Epidermal melanocyte (primary cell): ENCODE measurements around the gene KLHL26.
A peak's percentile ranks its signal among the peaks of the same experiment; 100 is the strongest.

Experiments
- DNase-seq: peaks from one replicate; pipeline ENCODE4 v3.0.0; 2011; ENCODE audit warnings: low spot score; ENCODE audit not compliant: insufficient read length

The KLHL26 gene

GRCh38 chr19:18647807-18648206 is 11.0 kb downstream of the KLHL26 start:
- DNase-seq: no peak

DNA sequence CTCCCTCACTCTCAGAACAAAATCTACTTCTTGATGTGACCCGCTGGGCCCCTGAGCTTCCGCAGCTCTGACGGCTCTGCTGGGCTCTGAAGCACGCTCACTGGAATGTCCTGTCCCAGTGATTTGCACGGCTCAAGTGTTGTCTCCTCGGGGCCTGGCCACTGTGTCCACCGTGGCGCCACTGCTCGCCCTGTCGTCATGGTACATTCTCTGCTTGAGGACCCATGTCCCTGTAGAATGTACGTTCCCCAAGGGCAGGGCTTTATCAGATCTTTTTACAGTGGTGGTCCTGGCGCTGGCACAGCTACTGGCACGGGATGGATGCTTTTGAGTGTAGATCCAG is 12.1 kb downstream of the KLHL26 start:
- DNase-seq: no peak

DNA sequence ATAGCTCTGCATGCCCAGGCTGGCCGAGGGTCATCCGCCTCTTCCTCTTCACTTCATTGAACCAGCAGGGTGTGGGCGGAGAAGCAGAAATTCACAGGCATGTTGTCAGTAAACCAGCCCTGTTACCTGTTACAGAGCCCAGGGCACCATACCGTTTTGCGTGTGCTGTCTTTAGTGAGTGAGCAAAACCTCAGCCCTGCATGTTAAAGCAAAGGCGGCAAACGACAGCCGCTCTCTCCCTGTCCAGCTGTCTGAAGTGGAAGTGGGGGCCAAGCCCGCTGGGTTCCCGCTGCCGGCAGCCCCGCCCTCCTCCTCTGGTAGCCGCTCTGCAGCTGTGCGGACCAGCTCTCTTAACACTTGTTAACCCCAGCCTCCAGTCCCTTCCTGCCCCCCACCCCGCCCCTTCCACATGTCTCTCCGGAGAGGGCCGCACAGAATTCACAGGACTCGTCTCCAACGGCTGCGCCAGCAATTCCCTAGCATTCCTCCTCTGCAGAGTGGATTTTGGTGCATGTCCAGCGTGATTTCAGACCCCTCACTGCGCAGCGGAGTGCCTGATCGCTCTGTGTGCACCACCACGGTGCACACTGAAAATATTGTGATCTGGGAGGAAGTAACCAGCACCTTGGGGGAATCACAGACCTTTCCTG is 12.7 kb downstream of the KLHL26 start:
- DNase-seq: no peak

DNA sequence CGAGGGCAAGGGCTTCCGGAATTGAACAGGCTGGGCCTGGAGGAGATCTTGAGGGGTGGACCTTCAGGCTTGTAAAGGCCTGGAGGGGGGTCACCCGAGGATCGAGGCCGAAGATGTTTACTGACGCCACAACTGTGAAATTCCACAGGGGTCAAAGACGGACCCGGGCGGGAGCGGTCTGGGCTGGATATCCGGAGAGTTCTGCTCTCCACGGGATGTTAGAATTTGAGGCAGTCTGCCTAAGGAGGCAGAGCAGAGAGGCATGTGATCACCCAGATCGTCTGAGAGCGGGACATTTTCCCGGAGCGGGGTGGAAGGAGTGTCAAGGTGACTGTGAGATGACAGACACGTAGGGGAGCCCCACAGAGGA is 13.2 kb downstream of the KLHL26 start:
- DNase-seq: no peak

- DNase-seq: no peak
Measured at GRCh38 chr19:18650468-18651041, 13.7 kb downstream of the KLHL26 start.

DNA sequence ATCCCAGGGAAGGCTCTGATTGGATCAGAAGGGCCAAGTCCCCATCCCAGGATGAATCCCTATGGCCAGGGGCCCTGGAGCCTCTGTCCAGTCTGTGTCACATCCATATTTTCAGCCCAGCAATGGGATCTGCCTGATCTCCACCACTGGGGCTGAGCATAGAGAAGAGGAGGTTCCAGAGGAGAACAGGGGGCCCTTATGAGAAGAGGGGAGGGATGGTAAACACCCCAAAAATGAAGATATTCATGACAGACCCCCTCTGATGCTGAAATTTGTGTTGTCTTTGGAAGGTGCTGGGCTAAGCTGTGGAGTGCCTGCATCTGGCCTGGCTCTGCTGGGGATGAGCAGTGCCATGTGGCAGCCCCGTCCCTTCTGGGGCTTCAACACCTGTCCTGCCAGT is 14.5 kb downstream of the KLHL26 start:
- DNase-seq: no peak

- no peak for DNase-seq
Measured at GRCh38 chr19:18651733-18652132, 14.9 kb downstream of the KLHL26 start.

- no peak for DNase-seq
Measured at GRCh38 chr19:18653853-18654252, 17.0 kb downstream of the KLHL26 start.

GRCh38 chr19:18654469-18654868 is 17.6 kb downstream of the KLHL26 start:
- DNase-seq: no peak

- DNase-seq: no peak
Measured at GRCh38 chr19:18655173-18655844, 18.5 kb downstream of the KLHL26 start.

DNA sequence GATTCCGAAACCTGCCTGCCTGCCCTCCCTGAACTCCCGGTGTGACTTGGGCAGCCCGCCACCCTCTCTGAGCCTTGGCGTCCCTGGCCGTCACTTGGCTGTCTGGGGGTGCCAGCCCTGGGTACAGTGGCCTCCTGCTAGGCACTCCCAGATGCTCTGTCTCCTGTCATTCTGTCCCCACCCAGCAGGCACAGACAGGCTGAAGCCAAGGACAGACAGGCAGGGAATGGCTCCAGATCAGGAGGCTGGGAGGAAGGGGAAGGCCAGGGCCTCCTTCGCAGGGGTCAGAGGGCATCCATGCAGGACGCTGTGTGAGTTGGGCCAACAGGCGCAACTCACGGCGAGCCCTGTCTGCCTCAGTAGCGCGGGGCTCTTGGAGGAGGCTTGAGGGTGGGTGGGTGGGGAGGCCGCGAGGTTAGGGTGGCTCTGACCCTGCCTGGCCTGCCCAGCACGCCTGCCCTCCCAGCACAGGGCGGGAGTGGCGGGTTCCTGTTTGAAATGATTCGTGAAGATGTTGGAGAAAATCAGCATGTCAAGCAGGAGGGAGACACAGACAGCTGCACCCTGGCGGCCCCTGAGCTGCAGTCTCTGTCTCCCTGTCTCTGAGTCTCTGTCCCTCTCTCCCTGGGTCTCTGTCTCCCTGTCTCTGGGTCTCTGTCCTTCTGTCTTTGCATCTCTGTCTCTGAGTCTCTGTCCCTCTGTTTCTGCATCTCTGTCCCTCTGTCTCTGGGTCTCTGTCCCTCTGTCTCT is 19.7 kb downstream of the KLHL26 start:
- no peak for DNase-seq

DNA sequence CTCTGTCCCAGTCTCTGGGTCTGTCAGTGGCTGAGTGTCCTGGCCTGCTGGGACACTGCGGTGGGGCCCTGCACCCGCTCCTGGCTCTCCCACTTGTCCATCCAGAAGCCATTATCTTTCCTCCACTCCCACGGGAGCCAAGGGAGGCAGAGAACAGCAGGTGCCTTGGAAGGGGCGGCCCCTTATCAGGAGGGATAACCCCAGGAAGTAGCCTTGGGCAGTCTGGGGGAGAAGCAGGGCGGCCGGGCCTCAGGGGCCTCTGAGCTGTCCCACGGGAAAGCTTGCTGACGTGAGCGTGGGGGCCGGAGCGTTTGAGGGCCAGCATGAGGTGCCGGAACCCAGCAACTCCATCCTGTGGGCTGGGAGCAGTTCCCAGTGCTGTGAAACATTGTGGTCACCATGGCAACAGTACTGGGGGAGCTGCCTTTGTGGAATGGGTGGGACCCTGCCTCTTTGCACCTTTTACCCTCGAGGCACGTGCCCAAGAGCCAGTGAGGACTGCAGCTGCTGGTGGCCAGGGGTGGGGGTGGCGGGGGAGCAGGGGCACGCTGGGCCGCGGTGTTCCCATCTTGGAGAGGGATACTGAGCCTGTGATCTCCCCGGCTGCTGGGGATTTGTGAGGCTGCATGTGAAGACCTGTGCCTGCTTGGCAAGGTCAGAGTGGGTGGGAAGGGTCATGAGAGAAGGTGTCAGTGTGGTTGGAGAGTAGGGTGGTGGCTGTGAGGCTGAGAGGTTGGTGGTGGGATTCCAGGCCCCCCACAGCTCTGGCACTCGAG is 20.9 kb downstream of the KLHL26 start:
- DNase-seq: no peak

DNA sequence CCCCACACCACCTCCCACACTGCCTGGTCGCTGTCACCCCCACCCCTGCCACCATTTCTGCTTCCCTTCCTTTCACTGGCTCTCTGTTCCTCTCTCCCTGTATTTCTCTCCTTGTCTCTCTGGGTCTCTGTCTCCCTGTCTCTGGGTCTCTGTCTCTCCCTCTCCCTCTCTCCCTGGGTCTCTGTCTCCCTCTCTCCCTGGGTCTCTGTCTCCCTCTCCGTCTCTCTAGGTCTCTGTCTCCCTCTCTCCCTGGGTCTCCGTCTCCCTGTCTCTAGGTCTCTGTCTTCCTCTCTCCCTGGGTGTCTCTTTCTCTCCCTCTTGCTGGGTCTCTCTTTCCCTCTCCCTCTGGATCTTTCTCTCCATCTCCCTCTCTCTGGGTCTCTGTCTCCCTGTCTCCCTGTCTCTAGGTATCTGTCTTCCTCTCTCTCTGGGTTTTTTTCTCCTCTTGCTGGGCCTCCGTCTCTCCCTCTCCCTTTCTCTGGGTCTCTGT is 21.6 kb downstream of the KLHL26 start:
- no peak for DNase-seq

DNA sequence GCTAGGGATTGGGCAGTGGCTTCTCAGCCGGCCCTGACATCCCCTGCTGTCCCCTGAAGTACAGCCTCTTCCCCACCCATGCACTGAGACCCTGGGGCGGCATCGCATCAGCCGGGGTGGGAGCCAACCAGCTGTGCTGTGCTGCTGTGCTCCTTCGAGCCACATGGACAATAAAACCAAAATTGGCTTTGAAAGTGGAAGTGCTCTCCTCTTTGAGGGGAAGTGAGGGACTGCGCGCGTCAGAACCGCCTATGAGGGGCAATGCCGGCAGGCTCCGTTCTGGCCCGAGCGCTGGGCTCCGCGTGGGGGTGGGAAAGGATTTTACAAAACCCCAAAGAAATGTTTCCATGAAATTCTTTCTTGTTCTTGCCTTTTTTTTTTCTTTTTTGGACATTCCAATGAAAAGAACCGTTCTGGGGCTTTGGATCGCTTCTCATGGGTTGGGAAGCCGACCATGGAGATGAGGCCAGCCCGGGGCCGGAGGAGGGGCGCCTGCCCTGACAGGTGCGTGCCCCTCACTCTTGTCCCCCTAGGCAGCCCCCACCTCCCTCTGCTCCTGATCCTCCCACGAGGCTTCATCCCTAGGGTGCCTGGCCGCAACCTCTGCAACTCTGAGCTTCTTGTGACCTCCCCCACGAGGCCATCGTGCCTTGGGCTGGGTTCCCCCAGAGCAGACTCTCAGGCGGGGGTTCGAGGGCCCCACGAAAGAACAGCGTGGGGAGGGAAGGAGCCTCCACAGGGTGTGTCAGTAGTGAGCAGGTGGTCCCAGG is 22.6 kb downstream of the KLHL26 start:
- DNase-seq: peak; percentile 49

- no peak for DNase-seq
Measured at GRCh38 chr19:18660051-18660910, 23.5 kb downstream of the KLHL26 start.

DNA sequence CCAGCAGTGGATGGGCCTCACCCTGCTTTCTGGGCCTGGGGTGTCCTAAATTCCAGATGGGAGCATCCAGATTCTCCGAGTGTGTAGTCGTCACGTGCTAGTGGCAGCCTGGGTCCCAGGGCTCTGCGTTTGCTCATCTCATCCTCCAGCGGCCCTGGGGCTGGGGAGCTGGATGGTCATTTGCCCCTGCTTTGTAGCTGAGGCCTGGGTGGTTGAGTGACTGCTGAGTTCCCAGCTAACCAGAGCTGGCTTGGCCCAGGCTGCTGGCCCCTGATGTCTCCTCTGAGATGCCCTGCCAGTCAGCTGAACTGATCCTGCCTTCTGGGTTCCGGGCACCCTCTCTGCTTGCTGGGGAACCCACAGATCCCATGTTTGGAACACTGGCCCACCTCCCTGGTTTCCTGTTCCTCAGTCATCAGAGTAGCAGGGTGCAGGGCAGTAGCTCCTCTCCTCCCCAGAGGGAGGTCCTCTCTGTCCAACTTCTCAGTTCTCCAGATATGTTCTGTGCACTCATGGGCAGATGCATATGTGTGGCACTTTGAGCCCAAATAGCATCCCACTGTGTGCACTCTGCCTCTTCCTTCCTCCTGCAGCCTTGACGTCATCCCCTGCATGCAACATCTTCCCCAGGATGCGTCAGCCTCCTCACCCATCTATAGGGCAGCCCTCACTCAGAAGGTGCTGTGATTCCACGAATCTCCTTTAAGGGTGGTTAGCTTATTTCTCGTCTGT is 24.3 kb downstream of the KLHL26 start:
- DNase-seq: no peak

DNA sequence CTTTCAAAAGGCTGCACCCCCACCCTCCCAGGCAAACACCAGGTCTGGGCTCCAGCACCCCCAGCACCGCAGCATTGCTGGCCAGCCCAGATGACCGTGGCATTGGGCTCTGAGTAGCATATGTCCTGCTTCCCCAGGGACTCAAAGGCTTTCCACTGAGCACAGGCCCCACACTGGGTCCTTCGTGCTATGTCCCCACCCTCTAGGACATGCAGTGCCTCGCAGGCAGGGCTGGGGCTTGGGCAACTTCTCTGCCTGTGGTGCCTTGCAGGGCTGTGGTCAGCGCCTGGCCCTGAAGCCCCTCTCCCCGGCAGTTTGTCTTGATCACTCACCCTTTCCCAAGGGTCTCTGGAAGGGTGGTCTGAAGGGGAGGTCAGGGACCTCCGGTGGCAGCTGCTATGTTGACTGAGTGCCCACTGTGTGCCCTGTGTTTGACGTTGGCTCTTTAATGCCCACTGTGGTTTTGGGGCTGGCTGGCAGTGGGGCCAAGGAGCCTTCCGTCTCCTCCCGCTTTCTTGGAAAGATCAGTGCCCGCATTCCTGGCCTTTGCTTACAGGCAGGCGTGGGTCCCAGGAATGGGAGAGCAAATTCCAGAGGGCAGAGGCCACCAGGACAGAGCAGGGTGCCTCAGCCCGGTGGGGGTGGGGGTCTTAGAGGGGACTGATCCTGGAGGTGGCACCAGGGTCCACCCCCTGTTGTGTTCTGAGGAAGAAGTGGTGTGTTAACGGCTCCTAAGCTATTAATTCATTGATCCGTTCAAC is 26.3 kb downstream of the KLHL26 start:
- DNase-seq: no peak

DNA sequence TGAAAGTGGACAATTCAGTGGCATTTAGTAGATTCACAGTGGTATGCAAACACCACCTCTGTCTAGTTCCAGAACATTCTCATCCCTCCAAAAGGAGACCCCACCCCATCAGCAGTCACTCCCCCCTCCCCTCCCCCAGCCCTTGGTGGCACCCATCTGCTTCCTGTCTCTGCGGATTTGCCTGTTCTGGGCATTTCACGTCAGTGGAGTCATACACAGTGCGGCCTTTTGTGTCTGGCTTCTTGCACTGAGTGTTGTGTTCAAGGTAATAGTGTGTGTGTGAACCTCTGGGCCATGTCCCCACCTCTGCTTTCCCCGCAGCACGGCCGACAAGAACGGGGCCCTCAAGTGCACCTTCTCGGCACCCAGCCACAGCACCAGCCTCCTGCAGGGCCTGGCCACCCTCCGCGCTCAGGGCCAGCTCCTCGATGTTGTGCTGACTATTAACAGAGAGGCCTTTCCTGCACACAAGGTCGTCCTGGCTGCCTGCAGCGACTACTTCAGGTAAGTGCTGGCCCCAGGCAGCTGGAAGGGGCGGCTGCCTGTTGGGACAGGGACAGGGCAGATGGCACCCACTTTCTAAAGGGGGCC is 27.2 kb downstream of the KLHL26 start:
- DNase-seq: no peak
